ENCODE results near the gene GSK3B. TPM values are rescaled to one million over a fixed set of nuclear protein-coding genes. Genes with fewer than 3 reads are reported as not detected.

Gene GSK3B
- total and polyA plus RNA-seq, 8 donors, result 4.4 to 20.7 (median 11.2) TPM

DNA sequence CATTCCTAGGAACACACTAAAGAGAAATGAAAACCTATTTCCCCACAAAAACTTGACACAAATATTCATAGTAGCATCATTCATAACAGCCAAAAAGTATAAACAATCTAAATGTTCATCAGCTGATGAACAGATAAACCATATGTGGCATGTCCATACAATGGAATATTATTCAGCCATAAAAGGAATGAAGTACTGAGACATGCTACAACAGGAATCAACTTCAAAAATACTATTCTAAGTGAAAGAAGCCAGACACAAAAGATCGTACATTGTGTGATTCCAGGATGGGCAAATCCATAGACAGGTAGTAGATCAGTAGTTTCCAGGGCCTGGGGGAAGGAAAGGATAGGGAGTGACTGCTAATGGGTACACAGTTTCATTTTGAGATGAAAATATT, 118.0 kb downstream of the GSK3B start:
- Histone ChIP-seq H3K27me3 (no peaks in the 10 kb centered on the region), H3K27ac (no peak overlapping the region), H3K4me1 (no peaks in the 10 kb centered on the region), H3K4me3 (no peak overlapping the region), H3K36me3 (no peaks in the 10 kb centered on the region), H3K9me3 (no peaks in the 10 kb centered on the region)
- ATAC-seq (no peak), FAIRE-seq (no peak), DNase-seq (no peak)
- intact Hi-C loops (cut with DNase I), result no loop called here
- WGBS, 2 donors, result 95 to 96% methylated on average over 1 of the region's 1 CpG
- no peak for TF ChIP-seq CTCF (IDR thresholded peaks at IDR 0.05)

- 81 to 90% methylated on average over 2 of the region's 2 CpGs for WGBS, 2 donors
Observed at GRCh38 chr3:119974656-119975055, 119.6 kb downstream of the GSK3B start.

GRCh38 chr3:119973018-119973646, 121.1 kb downstream of the GSK3B start:
- TF ChIP-seq CTCF (IDR thresholded peaks at IDR 0.05), result no peak

More at GRCh38 chr3:119974656-119975055, 119.6 kb downstream of the GSK3B start:
- DNase-seq (no peak), FAIRE-seq (no peak), ATAC-seq (no peak)
- intact Hi-C loops (cut with DNase I), result no loop called here
- Histone ChIP-seq H3K4me1 (no peaks in the 10 kb centered on the region), H3K36me3 (no peaks in the 10 kb centered on the region), H3K9me3 (no peaks in the 10 kb centered on the region), H3K4me3 (no peak overlapping the region), H3K27me3 (no peaks in the 10 kb centered on the region), H3K27ac (no peak overlapping the region)
- no peak for TF ChIP-seq CTCF (IDR thresholded peaks at IDR 0.05)

GRCh38 chr3:119969759-119970158, 124.5 kb downstream of the GSK3B start:
- Histone ChIP-seq H3K9me3 (no peaks in the 10 kb centered on the region), H3K27ac (no peak overlapping the region), H3K27me3 (no peaks in the 10 kb centered on the region), H3K4me3 (no peak overlapping the region), H3K4me1 (peaks cover 0 to 6% (median 0%) of the 10 kb centered on the region in 3 donors), H3K36me3 (no peaks in the 10 kb centered on the region)
- FAIRE-seq (no peak), DNase-seq (no peak), ATAC-seq (no peak)
- intact Hi-C loops (cut with DNase I), result no loop called here
- WGBS, 2 donors, result 85 to 88% methylated on average over 4 of the region's 4 CpGs
- TF ChIP-seq CTCF (IDR thresholded peaks at IDR 0.05), result no peak

More at GRCh38 chr3:119973018-119973646, 121.1 kb downstream of the GSK3B start:
- intact Hi-C loops (cut with DNase I), result no loop called here
- ATAC-seq, result no peak
- Histone ChIP-seq H3K4me3 (no peak overlapping the region), H3K4me1 (no peaks in the 10 kb centered on the region), H3K27me3 (no peaks in the 10 kb centered on the region), H3K9me3 (no peaks in the 10 kb centered on the region), H3K36me3 (no peaks in the 10 kb centered on the region), H3K27ac (no peak overlapping the region)
- no peak for FAIRE-seq
- no peak for DNase-seq
- WGBS, 2 donors, result 94 to 96% methylated on average over 7 of the region's 7 CpGs

- H3K27me3 ChIP-seq, result no peaks in the 10 kb centered on the region
- H3K4me3 ChIP-seq, result no peak overlapping the region
- FAIRE-seq (no peak), DNase-seq (no peak), ATAC-seq (no peak)
- intact Hi-C loops (cut with DNase I), result no loop called here
- no peak overlapping the region for H3K27ac ChIP-seq
- no peaks in the 10 kb centered on the region for H3K36me3 ChIP-seq
- no peak for TF ChIP-seq CTCF (IDR thresholded peaks at IDR 0.05)
- 95 to 96% methylated on average over 7 of the region's 7 CpGs for WGBS, 2 donors
- H3K9me3 ChIP-seq, result no peaks in the 10 kb centered on the region
- H3K4me1 ChIP-seq, result peaks cover 0 to 6% (median 0%) of the 10 kb centered on the region in 3 donors
Observed at GRCh38 chr3:119967353-119968006, 126.8 kb downstream of the GSK3B start.

All from pancreas (tissue), 10 donors.